HK-2 (cell line): ENCODE results near the gene CHRNA4.

Experiments used
- DNase-seq: peaks from one replicate; pipeline ENCODE4 v3.0.0-alpha.2; 2018; ENCODE audit not compliant: unreplicated experiment

The CHRNA4 gene

GRCh38 chr20:63334356-63334755 lies 26.8 kb downstream of the CHRNA4 start:
- no peak for DNase-seq

DNA sequence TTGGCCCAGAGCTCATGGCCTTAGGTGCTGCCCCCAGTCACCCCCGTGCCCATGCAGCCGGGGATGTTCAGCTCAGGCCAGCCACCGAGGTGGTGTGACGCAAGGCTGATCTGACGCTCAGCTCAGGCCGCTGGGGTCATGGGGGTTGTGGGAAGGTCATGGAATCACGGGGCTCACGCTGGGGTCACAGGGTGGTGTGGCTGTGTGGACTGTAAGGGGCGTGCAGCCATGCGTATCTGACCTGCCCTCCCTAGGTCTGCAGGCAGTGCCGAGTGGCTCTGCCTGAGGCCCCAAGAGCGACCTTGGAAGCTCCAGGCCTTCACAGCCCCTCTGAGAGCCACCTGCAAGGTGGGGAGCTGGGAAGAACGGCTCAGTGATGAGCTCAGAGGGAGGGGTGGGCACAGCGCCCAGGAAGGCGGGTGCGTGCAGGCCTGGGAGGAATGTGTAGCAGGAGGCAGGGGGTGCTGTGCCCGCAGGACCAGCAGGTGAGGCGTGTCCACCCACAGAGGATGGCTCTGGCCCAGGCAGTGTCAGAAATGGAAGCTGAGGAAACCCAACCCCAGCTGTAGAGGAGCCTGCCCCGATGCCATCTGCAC lies 27.8 kb downstream of the CHRNA4 start:
- DNase-seq: no peak

- no peak for DNase-seq
Measured at GRCh38 chr20:63332488-63333240, 28.5 kb downstream of the CHRNA4 start.

DNA sequence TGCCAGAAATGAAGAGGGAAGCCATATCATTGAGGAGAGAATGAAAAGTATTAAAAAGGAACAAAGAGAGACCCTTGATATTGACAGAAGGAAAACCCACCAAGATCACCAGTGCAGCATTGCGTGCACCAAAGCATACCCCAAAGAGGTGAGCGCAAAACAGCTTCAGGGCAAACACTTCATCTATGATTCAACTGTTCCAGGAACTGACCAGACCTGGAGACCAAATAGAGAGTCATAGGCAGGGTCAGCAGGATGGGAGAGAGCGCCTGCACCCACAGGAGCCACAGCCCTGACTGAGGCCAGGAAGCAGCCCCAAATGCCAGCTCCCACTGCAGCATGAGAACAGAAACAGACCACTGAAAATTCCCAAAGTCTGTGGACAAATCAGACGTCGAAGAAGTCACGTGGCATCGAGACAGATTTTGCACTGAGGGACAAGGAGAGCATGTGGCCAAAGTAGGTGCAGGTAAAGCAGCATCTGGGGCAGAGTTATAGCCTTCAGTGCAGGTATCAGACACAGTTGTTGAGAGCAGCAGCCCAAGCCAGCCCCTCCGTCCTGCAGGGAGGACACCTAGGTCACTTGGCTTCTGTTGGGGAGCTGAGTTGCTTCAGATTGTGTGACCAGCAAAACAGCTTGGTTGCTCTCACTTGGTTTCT lies 29.3 kb downstream of the CHRNA4 start:
- no peak for DNase-seq

DNA sequence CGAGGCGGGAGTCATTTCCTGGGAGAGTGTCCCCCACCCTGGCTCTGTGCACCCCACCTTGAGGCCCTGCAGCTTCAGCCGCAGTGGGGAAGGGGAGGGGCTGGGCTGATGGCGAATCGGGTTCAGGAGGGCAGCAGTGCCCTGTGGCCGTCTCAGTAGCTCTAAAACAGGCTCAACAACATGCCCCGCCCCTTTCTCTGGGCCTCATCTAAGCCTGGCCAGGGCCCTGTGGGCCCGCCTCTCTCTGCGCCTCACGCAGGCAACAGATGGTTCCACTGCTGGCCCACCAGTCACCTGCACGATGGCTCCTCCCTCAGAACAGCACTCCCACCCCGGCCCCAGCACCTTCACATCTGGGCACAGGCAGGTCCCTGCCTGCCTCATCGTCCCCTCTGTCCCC lies 30.2 kb downstream of the CHRNA4 start:
- DNase-seq: no peak

DNA sequence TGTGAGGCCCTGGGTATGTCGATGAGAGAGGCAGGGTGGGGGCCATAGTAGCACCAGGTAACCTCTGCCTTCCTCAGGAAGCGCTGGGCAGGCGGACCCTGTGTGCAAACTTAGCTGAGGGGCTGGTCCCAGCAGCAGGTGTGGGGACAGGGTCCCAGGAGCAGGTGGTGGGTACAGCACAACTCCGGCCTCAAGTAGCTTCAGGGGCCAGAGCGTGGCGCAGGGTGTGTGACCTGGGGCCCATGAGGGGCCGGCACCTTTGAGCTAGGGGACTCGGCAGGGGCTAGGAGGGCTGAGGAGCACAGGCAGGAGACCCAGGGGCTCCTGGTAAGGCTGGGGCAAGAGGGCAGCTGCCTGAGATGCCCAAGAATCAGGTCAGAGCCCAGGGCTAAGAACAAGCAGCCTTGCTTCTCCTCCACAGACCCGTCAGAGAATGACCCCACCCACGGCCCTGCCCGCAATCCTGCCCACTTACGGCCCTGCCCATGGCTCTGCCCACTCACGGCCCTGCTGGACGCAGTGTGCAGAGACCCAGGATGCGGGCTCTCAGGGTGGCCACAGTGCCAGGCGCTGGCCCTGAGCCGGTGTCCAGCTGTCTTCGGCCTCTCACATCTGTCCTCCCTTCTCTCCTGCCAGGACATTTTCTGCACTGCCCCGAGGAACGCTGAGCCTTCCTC lies 30.9 kb downstream of the CHRNA4 start:
- no peak for DNase-seq

- DNase-seq: no peak
Measured at GRCh38 chr20:63329331-63330083, 31.6 kb downstream of the CHRNA4 start.

DNA sequence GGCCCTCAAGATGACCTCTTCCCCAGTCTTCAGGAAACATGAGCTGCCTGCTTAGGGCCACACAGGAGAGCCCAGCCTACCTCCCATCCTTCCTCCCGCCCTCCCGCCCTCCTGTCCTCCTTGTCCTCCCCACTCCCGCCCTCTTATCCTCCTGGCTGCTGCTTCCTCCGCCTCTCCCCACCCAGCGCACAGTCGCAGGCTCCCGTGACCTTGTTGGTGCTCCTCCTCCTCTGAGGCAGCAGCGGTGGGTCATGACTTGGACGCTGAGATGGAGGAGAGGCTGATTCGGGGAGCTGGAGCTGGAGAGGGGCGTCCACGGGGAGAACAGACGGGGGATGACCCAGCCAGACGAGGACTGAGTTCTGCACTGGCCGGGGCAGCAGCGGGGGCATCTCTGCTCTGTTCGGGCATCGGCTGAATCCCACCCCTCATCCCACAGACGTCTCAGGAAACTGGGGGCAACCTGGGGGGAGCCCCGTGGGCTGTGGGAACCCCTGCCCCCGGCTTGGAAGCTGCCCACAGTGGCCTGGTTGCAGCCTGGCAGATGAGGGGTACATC lies 32.4 kb downstream of the CHRNA4 start:
- no peak for DNase-seq

- DNase-seq: no peak
Measured at GRCh38 chr20:63328026-63328700, 33.0 kb downstream of the CHRNA4 start.

GRCh38 chr20:63327231-63327745 lies 33.9 kb downstream of the CHRNA4 start:
- no peak for DNase-seq

GRCh38 chr20:63326314-63327230 lies 34.6 kb downstream of the CHRNA4 start:
- no peak for DNase-seq

DNA sequence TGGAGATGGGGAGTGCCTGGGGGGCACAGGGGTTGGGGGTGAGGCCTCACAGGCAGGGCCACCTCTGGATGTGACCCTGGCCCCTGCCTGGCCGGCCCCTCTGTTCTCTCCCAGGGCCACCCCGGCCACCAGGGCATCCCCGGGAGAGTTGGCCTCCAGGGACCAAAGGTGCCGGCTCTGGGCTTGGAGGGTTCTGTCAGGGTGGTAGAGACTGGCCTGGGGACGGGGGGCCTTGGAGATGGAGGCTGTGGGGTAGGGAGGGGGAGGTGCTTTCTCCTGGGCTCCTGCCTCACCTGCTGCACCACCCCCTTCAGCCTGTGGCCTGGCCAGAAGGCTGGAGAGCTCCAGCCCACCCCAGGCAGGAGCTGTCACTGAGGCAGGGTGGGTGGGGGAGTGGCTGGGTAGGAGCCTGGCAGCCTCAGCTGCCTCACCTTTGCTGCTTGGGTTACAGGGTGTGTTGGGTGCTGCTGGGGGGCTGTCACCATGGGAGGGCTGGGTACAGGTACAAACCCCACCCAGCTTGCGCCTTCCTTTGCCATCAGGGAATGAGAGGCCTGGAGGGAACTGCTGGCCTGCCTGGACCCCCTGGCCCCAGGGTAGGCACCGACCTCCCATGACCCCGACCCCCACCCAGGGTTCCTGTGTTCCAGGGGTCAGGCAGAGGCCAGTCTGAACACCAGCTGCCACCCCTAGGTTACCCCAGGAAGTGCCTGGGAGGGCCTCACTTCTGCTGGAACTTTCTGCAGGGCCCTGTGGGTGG lies 35.4 kb downstream of the CHRNA4 start:
- no peak for DNase-seq

GRCh38 chr20:63325021-63325471 lies 36.1 kb downstream of the CHRNA4 start:
- no peak for DNase-seq

- DNase-seq: no peak
Measured at GRCh38 chr20:63323357-63323981, 37.7 kb downstream of the CHRNA4 start.

DNA sequence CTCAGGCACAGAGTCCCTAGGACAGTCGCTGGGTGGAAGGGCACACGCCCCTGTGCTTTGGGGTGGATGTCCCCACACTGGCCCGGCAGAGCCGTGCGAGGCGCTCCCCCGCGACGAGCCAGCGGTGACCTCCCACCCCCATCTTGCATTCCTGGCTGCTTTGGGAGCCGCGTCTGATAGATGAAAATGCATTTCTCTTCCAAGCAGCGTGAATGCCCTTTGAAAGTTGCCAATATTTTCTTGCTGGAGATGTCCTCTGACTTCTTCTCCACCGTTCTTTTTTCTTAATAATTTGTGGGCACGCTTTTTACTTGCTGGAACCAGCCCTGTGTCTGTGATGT lies 38.2 kb downstream of the CHRNA4 start:
- DNase-seq: no peak

DNA sequence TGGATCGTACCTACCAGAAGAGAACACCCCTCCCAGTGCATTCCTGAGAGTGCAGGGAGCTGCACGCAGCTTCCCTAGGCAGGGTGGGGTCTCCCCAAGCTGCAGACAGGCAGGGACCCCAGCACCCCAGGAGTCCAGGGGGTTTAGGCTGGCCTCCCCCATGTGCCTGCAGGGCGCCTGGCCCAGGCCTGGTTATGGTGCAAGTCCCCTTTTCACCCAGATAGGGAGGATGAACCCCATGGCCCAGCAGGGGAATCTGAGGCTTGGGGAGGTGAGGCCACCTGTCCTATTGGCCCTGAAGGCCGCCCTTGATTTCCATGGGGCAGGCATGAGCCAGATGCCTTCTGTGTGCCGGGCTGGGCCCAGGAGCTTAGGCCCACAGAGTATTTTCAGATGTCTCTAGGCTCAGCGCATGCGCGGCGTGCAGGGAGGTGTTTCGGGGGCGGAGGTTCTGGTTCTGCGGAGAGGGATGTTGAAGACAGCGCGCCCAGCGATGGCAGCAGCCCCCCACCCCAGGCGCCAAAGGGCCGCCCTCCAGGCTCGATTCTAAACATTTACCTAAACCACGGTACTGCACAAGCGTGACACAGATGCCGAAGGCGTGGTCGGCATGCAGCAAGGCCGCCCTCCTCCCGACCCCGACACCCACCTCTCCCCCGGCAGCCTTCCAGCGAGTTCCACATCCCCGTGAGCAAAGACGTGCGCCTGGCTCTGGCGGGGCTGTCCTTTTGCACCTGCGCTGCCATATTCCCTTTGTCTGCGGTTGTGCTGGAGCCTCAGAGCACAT lies 38.8 kb downstream of the CHRNA4 start:
- no peak for DNase-seq

DNA sequence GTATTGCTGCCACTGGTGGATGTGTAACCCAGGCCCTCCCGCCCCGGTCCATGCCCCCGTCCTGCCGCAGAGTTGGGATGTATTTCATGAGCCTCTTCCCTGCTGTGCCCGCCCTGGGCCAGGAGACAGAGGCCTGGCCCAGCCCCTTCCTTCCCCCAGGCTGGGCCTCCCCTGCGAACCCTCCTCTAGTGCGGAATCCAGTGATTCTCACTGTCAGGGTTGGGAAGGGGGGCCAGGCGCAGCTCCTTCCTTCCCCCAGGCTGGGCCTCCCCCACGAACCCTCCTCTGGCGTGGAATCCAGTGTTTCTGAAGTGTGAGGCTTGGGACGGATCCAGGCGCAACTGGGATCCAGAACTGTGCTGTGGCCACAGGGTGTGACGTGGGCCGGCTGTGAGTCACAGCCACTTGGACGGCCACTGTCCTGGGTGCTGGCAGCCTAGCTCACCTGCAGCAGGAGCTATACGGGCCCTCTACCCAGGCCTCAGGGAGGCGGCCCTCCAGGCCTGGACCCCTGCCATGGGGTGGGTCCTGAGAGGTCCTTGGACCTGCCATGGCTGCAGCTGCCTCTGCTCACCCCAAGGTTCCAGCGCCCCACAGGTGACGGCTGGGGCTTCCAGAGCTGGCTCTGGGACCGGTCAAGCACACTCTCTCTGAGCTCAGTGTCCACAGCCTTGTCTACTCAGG lies 39.9 kb downstream of the CHRNA4 start:
- no peak for DNase-seq
